ENCODE data around the gene LCE1A.

DNA sequence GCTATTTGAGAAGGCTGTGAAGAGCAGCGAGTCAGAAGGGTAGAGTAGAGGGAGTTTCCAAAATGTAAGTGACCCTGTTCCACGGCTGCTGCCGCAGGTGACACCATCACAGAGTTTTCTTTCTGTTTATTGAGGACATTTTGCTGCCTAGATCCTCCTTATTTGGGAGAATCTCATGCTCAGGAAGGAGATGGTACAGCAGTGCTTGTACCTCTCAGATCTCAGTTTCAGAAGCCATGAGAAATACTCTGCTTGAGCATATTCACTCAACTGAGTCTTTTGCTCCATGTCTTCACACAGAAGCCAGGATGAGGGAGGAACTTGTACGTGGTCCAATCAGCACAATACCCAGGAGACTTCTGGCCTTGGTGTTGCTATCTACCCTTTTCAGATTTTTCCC is 34.1 kb downstream of the LCE1A start:
- TF ChIP-seq CTCF (IDR thresholded peaks at IDR 0.05) (no peak), POLR2A (IDR thresholded peaks at IDR 0.05) (no peak), EP300 (IDR thresholded peaks at IDR 0.05) (no peak)
